NCI-H1694 treated with DMSO at 0.1 percent for 48 hours (cell line): ENCODE measurements around the gene RNF10.
"Not testable (repeated sequence)": the region's sequence is repeated elsewhere in the genome, so short reads cannot be mapped to it uniquely, and the experiment has no call there.

Source experiments
- DNase-seq: peaks from one replicate; lab custom pipeline; 2025; lab: John Stamatoyannopoulos, UW

RNF10 gene

GRCh38 chr12:120617193-120617592 is 83.0 kb downstream of the RNF10 start:
- not testable (repeated sequence) for DNase-seq

- DNase-seq: not testable (repeated sequence)
Observed at GRCh38 chr12:120617767-120618166, 83.6 kb downstream of the RNF10 start.

GRCh38 chr12:120618954-120619615 is 84.9 kb downstream of the RNF10 start:
- no peak for DNase-seq

- DNase-seq: no peak
Observed at GRCh38 chr12:120620624-120621023, 86.5 kb downstream of the RNF10 start.

GRCh38 chr12:120625557-120626419 is 91.6 kb downstream of the RNF10 start:
- DNase-seq: no peak
